ENCODE measurements around the gene RBMS2. TPM values are rescaled to one million over a fixed set of nuclear protein-coding genes. Genes with fewer than 3 reads are reported as not detected.

RBMS2 gene
- total and polyA plus RNA-seq, 2 experiments from 2014 or later, result 15.2 to 18.8 TPM

DNA sequence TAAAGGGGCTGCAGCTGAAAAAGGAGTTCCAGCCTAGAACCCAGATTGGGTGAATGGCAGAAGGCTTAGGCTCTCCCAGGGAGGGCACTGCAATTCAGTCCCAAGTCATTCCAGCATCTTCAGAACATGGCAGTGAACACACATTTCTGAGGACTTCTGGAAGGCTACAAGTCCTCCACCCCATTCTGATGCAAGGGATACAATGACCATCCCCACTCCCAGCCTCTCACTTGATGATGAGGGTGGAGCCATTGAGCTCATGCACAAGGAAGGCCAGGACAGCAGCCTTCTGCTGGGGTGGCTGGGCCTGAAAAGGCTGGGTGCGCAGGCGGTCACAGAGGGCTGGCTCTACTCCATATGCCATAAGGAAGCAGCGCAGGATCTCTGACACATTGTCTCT, 82.7 kb downstream of the RBMS2 start:
- Histone ChIP-seq H4K20me1 (ENCODE audit: insufficient read depth, poor library complexity, severe bottlenecking) (no peaks in the 10 kb centered on the region), H3K27me3 (no peaks in the 10 kb centered on the region), H3K4me1 (ENCODE audit: insufficient read depth) (no peaks in the 10 kb centered on the region), H3K36me3 (replicated peaks; ENCODE audit: insufficient read depth, low read depth) (peaks cover 3% of the 10 kb centered on the region), H3K79me2 (no peaks in the 10 kb centered on the region), H2AFZ (no peak overlapping the region), H3K9me3 (ENCODE audit: low read depth) (no peaks in the 10 kb centered on the region), H3K27ac (no peak overlapping the region), H3K4me3 (no peak overlapping the region), H3K4me2 (no peak overlapping the region), H3K9me2 (replicated peaks; ENCODE audit: insufficient read depth) (no peaks in the 10 kb centered on the region)
- 100% methylated on average over 3 of the region's 3 CpGs for WGBS (ENCODE audit: low lambda C conversion rate, missing lambda C conversion rate)
- no peak for DNase-seq (ENCODE audit: low spot score)
- TF ChIP-seq, protein P1, sequence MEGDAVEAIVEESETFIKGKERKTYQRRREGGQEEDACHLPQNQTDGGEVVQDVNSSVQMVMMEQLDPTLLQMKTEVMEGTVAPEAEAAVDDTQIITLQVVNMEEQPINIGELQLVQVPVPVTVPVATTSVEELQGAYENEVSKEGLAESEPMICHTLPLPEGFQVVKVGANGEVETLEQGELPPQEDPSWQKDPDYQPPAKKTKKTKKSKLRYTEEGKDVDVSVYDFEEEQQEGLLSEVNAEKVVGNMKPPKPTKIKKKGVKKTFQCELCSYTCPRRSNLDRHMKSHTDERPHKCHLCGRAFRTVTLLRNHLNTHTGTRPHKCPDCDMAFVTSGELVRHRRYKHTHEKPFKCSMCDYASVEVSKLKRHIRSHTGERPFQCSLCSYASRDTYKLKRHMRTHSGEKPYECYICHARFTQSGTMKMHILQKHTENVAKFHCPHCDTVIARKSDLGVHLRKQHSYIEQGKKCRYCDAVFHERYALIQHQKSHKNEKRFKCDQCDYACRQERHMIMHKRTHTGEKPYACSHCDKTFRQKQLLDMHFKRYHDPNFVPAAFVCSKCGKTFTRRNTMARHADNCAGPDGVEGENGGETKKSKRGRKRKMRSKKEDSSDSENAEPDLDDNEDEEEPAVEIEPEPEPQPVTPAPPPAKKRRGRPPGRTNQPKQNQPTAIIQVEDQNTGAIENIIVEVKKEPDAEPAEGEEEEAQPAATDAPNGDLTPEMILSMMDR (IDR thresholded peaks at IDR 0.05; ENCODE audit: poor library complexity), result no peak
- TF ChIP-seq EZH2 (IDR thresholded peaks at IDR 0.05; ENCODE audit: borderline replicate concordance) (no peak), EZH2phosphoT487 (IDR thresholded peaks at IDR 0.05; ENCODE audit: low read depth, severe bottlenecking, unreplicated experiment) (no peak)

DNA sequence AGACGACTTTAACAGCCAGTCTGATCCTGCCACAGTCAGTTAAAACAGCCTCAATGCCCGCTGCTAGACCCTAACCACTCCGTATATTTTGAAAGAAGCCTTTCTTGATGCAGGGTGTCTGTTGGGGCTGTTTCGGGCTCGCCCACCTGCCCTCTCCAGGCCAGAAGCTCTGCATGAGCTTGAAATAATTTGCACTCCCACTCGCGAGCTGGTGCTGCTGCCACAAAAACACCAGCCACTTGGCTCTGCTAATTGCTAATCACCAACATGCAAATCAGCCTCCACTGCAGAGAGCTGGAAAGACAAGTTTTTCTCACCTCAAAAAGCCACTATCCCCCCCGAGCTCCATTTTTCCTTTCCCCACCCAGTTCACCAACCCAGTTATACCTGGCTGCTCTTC, 93.0 kb downstream of the RBMS2 start:
- Histone ChIP-seq H3K4me2 (no peak overlapping the region), H3K4me1 (ENCODE audit: insufficient read depth) (no peaks in the 10 kb centered on the region), H3K9me3 (ENCODE audit: low read depth) (no peaks in the 10 kb centered on the region), H3K27me3 (no peaks in the 10 kb centered on the region), H3K27ac (no peak overlapping the region), H2AFZ (no peak overlapping the region), H3K4me3 (no peak overlapping the region), H3K9me2 (replicated peaks; ENCODE audit: insufficient read depth) (no peaks in the 10 kb centered on the region), H3K79me2 (peaks cover 42% of the 10 kb centered on the region), H4K20me1 (ENCODE audit: insufficient read depth, poor library complexity, severe bottlenecking) (peaks cover 38% of the 10 kb centered on the region), H3K36me3 (replicated peaks; ENCODE audit: insufficient read depth, low read depth) (peaks cover 6% of the 10 kb centered on the region)
- WGBS (ENCODE audit: low lambda C conversion rate, missing lambda C conversion rate), result 95% methylated on average over 8 of the region's 8 CpGs
- no peak for TF ChIP-seq EZH2 (IDR thresholded peaks at IDR 0.05; ENCODE audit: borderline replicate concordance)
- TF ChIP-seq, protein P1 (IDR thresholded peaks at IDR 0.05; ENCODE audit: poor library complexity), result no peak
- no peak for DNase-seq (ENCODE audit: low spot score)

GRCh38 chr12:56616244-56616643, 94.6 kb downstream of the RBMS2 start:
- H2AFZ ChIP-seq, result no peak overlapping the region
- H4K20me1 ChIP-seq (ENCODE audit: insufficient read depth, poor library complexity, severe bottlenecking), result peaks cover 54% of the 10 kb centered on the region
- DNase-seq (ENCODE audit: low spot score), result no peak
- no peaks in the 10 kb centered on the region for H3K4me1 ChIP-seq (ENCODE audit: insufficient read depth)
- H3K79me2 ChIP-seq, result peaks cover 58% of the 10 kb centered on the region
- no peak overlapping the region for H3K4me3 ChIP-seq
- no peak overlapping the region for H3K27ac ChIP-seq
- no peaks in the 10 kb centered on the region for H3K27me3 ChIP-seq
- H3K4me2 ChIP-seq, result no peak overlapping the region
- H3K36me3 ChIP-seq (replicated peaks; ENCODE audit: insufficient read depth, low read depth), result peaks cover 5% of the 10 kb centered on the region
- WGBS (ENCODE audit: low lambda C conversion rate, missing lambda C conversion rate), result 94% methylated on average over 3 of the region's 3 CpGs
- TF ChIP-seq, protein P1 (IDR thresholded peaks at IDR 0.05; ENCODE audit: poor library complexity), result no peak
- TF ChIP-seq EZH2phosphoT487 (IDR thresholded peaks at IDR 0.05; ENCODE audit: low read depth, severe bottlenecking, unreplicated experiment), result no peak
- no peak for TF ChIP-seq EZH2 (IDR thresholded peaks at IDR 0.05; ENCODE audit: borderline replicate concordance)
- no peaks in the 10 kb centered on the region for H3K9me3 ChIP-seq (ENCODE audit: low read depth)
- no peaks in the 10 kb centered on the region for H3K9me2 ChIP-seq (replicated peaks; ENCODE audit: insufficient read depth)

GRCh38 chr12:56616925-56617324, 95.3 kb downstream of the RBMS2 start:
- Histone ChIP-seq H3K9me3 (ENCODE audit: low read depth) (no peaks in the 10 kb centered on the region), H4K20me1 (ENCODE audit: insufficient read depth, poor library complexity, severe bottlenecking) (peaks cover 61% of the 10 kb centered on the region), H2AFZ (no peak overlapping the region), H3K4me1 (ENCODE audit: insufficient read depth) (no peaks in the 10 kb centered on the region), H3K27me3 (no peaks in the 10 kb centered on the region), H3K4me2 (no peak overlapping the region), H3K4me3 (no peak overlapping the region), H3K27ac (no peak overlapping the region), H3K9me2 (replicated peaks; ENCODE audit: insufficient read depth) (no peaks in the 10 kb centered on the region), H3K36me3 (replicated peaks; ENCODE audit: insufficient read depth, low read depth) (no peaks in the 10 kb centered on the region), H3K79me2 (peaks cover 65% of the 10 kb centered on the region)
- no peak for DNase-seq (ENCODE audit: low spot score)
- no peak for TF ChIP-seq EZH2 (IDR thresholded peaks at IDR 0.05; ENCODE audit: borderline replicate concordance)
- TF ChIP-seq, protein P1 (IDR thresholded peaks at IDR 0.05; ENCODE audit: poor library complexity), result no peak
- TF ChIP-seq EZH2phosphoT487 (IDR thresholded peaks at IDR 0.05; ENCODE audit: low read depth, severe bottlenecking, unreplicated experiment), result no peak

All from hepatocyte (in vitro differentiated cells).